Vagina (tissue), 2 donors: ENCODE data around the gene NRP1. TPM values are rescaled to one million over a fixed set of nuclear protein-coding genes. Genes with fewer than 3 reads are reported as not detected.

Experiments used
- DNase-seq, 2 donors: peaks; one replicate each; pipeline ENCODE4 v3.0.0-alpha.2; 2017; ENCODE audit errors: extremely low spot score in 2 of 2
- H3K27ac ChIP-seq: fragments of 200-600 bp; sonication (generic); one replicate; pipeline ENCODE4 v1.5.1; 2019
- H3K27me3 ChIP-seq: fragments of 200-600 bp; sonication (generic); one replicate; pipeline ENCODE4 v1.5.1; 2019
- H3K36me3 ChIP-seq, 2 donors: fragments of 200-600 bp; sonication (generic); one replicate each; pipeline ENCODE4 v1.5.1; 2017 to 2019
- H3K4me1 ChIP-seq: fragments of 200-600 bp; sonication (generic); one replicate; pipeline ENCODE4 v1.5.1; 2019
- H3K4me3 ChIP-seq, 2 donors: fragments of 200-600 bp; sonication (generic); 1 replicate in 1 of 2; 2 replicates in 1 of 2; pipeline ENCODE4 v1.5.1; 2016 to 2019
- H3K9me3 ChIP-seq: fragments of 200-600 bp; sonication (generic); one replicate; pipeline ENCODE4 v1.5.1; 2019
- CTCF ChIP-seq, 3 experiments: fragments of 450-650 bp in 2 of 3; fragments of 200-600 bp in 1 of 3; sonication (generic) in 1 of 3; IDR thresholded peaks; one replicate each; pipeline ENCODE4 v1.5.1; 2017 to 2019; ENCODE audit warnings: antibody characterized with exemption in 3 of 3, mild to moderate bottlenecking in 2 of 3, moderate library complexity in 2 of 3
- POLR2A ChIP-seq, 2 donors: fragments of 450-650 bp; IDR thresholded peaks; one replicate each; pipeline ENCODE4 v1.6.1; 2017; ENCODE audit warnings: antibody characterized with exemption in 2 of 2, mild to moderate bottlenecking in 2 of 2, moderate library complexity in 2 of 2
- POLR2AphosphoS5 ChIP-seq, 2 donors: sonication (generic); formaldehyde crosslinking; IDR thresholded peaks; one replicate each; pipeline ENCODE4 v1.9.0; 2017; ENCODE audit warnings: antibody characterized with exemption in 2 of 2, mild to moderate bottlenecking in 2 of 2, low read depth in 1 of 2; ENCODE audit not compliant: insufficient read depth in 1 of 2
- intact Hi-C: fragments of 100-400 bp; cut with DNase I; formaldehyde crosslinking; loops from one replicate; pipeline ENCODE4 v1.15.1; 2023
- total RNA-seq: library from RNA; depleted of rRNA; stranded (reverse); fragments of >200 nt; gene quantifications from one replicate; pipeline ENCODE4 v1.2.3, GENCODE V29; 2016

The NRP1 gene
- total RNA-seq, 1 donor from 2014 or later: 52.5 TPM

GRCh38 chr10:33241351-33241750, 93.1 kb downstream of the NRP1 start:
- H3K4me3 ChIP-seq: no peak overlapping the region
- H3K9me3 ChIP-seq: no peaks in the 10 kb centered on the region
- no peaks in the 10 kb centered on the region for H3K36me3 ChIP-seq
- H3K27me3 ChIP-seq: no peaks in the 10 kb centered on the region
- TF ChIP-seq POLR2A (IDR thresholded peaks at IDR 0.05) (no peak), POLR2AphosphoS5 (IDR thresholded peaks at IDR 0.05; ENCODE audit: insufficient read depth in 1 of 2, low read depth in 1 of 2) (no peak), CTCF (IDR thresholded peaks at IDR 0.05) (no peak)
- intact Hi-C loops: no loop called here
- DNase-seq: no peak
- H3K27ac ChIP-seq: no peak overlapping the region
- peaks cover 6% of the 10 kb centered on the region for H3K4me1 ChIP-seq

GRCh38 chr10:33240931-33241330, 93.5 kb downstream of the NRP1 start:
- no peaks in the 10 kb centered on the region for H3K27me3 ChIP-seq
- no peak for DNase-seq
- H3K36me3 ChIP-seq: no peaks in the 10 kb centered on the region
- no peaks in the 10 kb centered on the region for H3K9me3 ChIP-seq
- H3K4me1 ChIP-seq: peaks cover 6% of the 10 kb centered on the region
- no peak overlapping the region for H3K27ac ChIP-seq
- no peak overlapping the region for H3K4me3 ChIP-seq
- intact Hi-C loops: no loop called here
- no peak for TF ChIP-seq CTCF (IDR thresholded peaks at IDR 0.05)
- no peak for TF ChIP-seq POLR2A (IDR thresholded peaks at IDR 0.05)
- no peak for TF ChIP-seq POLR2AphosphoS5 (IDR thresholded peaks at IDR 0.05; ENCODE audit: insufficient read depth in 1 of 2, low read depth in 1 of 2)

GRCh38 chr10:33240258-33240657, 94.2 kb downstream of the NRP1 start:
- Histone ChIP-seq H3K36me3 (no peaks in the 10 kb centered on the region), H3K4me1 (peaks cover 5% of the 10 kb centered on the region), H3K9me3 (no peaks in the 10 kb centered on the region), H3K27me3 (no peaks in the 10 kb centered on the region), H3K27ac (no peak overlapping the region), H3K4me3 (no peak overlapping the region)
- intact Hi-C loops: no loop called here
- DNase-seq: no peak
- no peak for TF ChIP-seq POLR2AphosphoS5 (IDR thresholded peaks at IDR 0.05; ENCODE audit: insufficient read depth in 1 of 2, low read depth in 1 of 2)
- no peak for TF ChIP-seq CTCF (IDR thresholded peaks at IDR 0.05)
- TF ChIP-seq POLR2A (IDR thresholded peaks at IDR 0.05): no peak

GRCh38 chr10:33239257-33239656, 95.2 kb downstream of the NRP1 start:
- peaks cover 10% of the 10 kb centered on the region for H3K4me1 ChIP-seq
- no peak overlapping the region for H3K27ac ChIP-seq
- H3K36me3 ChIP-seq: no peaks in the 10 kb centered on the region
- no peak for DNase-seq
- intact Hi-C loops: no loop called here
- no peak for TF ChIP-seq POLR2A (IDR thresholded peaks at IDR 0.05)
- TF ChIP-seq CTCF (IDR thresholded peaks at IDR 0.05): no peak
- TF ChIP-seq POLR2AphosphoS5 (IDR thresholded peaks at IDR 0.05; ENCODE audit: insufficient read depth in 1 of 2, low read depth in 1 of 2): no peak
- H3K9me3 ChIP-seq: no peaks in the 10 kb centered on the region
- no peaks in the 10 kb centered on the region for H3K27me3 ChIP-seq
- H3K4me3 ChIP-seq: no peak overlapping the region

GRCh38 chr10:33238643-33239042, 95.8 kb downstream of the NRP1 start:
- DNase-seq: no peak
- intact Hi-C loops: no loop called here

More at GRCh38 chr10:33238643-33239042, 95.8 kb downstream of the NRP1 start:
- Histone ChIP-seq H3K27ac (no peak overlapping the region), H3K4me1 (peaks cover 10% of the 10 kb centered on the region), H3K9me3 (no peaks in the 10 kb centered on the region), H3K27me3 (no peaks in the 10 kb centered on the region), H3K36me3 (no peaks in the 10 kb centered on the region), H3K4me3 (no peak overlapping the region)
- TF ChIP-seq CTCF (IDR thresholded peaks at IDR 0.05): no peak
- TF ChIP-seq POLR2A (IDR thresholded peaks at IDR 0.05): no peak
